Kidney epithelial cell (primary cell): ENCODE measurements around the gene RPLP1. TPM values are rescaled to one million over a fixed set of nuclear protein-coding genes. Genes with fewer than 3 reads are reported as not detected.
A peak's percentile ranks its signal among the peaks of the same experiment; 100 is the strongest.
"Not testable (repeated sequence)": the region's sequence is repeated elsewhere in the genome, so short reads cannot be mapped to it uniquely, and the experiment has no call there.

ENCODE experiments used
- DNase-seq: peaks from one replicate; pipeline ENCODE4 v3.0.0-alpha.2; 2010; ENCODE audit warnings: low read depth
- H3K27me3 ChIP-seq: 2 replicates; pipeline ENCODE4 v1.6.0; 2011; ENCODE audit warnings: low read length; ENCODE audit not compliant: control insufficient read depth, insufficient read depth
- H3K36me3 ChIP-seq: 2 replicates; pipeline ENCODE4 v1.5.1; 2011; ENCODE audit warnings: low read length; ENCODE audit not compliant: control insufficient read depth, insufficient read depth
- H3K4me3 ChIP-seq: 2 replicates; pipeline ENCODE4 v1.5.1; 2011; ENCODE audit warnings: low read depth, mild to moderate bottlenecking, control low read depth, low read length
- CTCF ChIP-seq: IDR thresholded peaks from 2 replicates; pipeline ENCODE4 v1.5.1; 2011; ENCODE audit warnings: mild to moderate bottlenecking, moderate library complexity, low read length, control low read depth, inconsistent platforms; ENCODE audit not compliant: insufficient read depth, poor library complexity, severe bottlenecking
- total RNA-seq: library from RNA; depleted of rRNA; stranded (reverse); fragments of >200 nt; gene quantifications from 2 replicates; pipeline ENCODE4 v1.2.3, GENCODE V29; 2015

RPLP1 gene
- total RNA-seq, 1 donor from 2014 or later: 943 TPM

- Histone ChIP-seq H3K36me3 (peaks cover 2% of the 10 kb centered on the region), H3K4me3 (no peak overlapping the region), H3K27me3 (no peaks in the 10 kb centered on the region)
- DNase-seq: no peak
- TF ChIP-seq CTCF: no peak
Measured at GRCh38 chr15:69443032-69443611, 9.5 kb upstream of the RPLP1 start.

GRCh38 chr15:69444686-69445085, 7.9 kb upstream of the RPLP1 start:
- TF ChIP-seq CTCF: no peak
- H3K36me3 ChIP-seq: peaks cover 2% of the 10 kb centered on the region
- H3K27me3 ChIP-seq: no peaks in the 10 kb centered on the region
- no peak overlapping the region for H3K4me3 ChIP-seq
- no peak for DNase-seq

GRCh38 chr15:69446953-69447352, 5.7 kb upstream of the RPLP1 start:
- H3K36me3 ChIP-seq: peaks cover 2% of the 10 kb centered on the region
- no peak for TF ChIP-seq CTCF
- no peak overlapping the region for H3K4me3 ChIP-seq

GRCh38 chr15:69450221-69450620, 2.4 kb upstream of the RPLP1 start:
- not testable (repeated sequence) for H3K36me3 ChIP-seq, H3K4me3 ChIP-seq, H3K27me3 ChIP-seq, DNase-seq

More at GRCh38 chr15:69446953-69447352, 5.7 kb upstream of the RPLP1 start:
- no peaks in the 10 kb centered on the region for H3K27me3 ChIP-seq
- DNase-seq: no peak

- DNase-seq: no peak
- peaks cover 3% of the 10 kb centered on the region for H3K36me3 ChIP-seq
- no peak overlapping the region for H3K4me3 ChIP-seq
- no peaks in the 10 kb centered on the region for H3K27me3 ChIP-seq
- no peak for TF ChIP-seq CTCF
Measured at GRCh38 chr15:69450968-69451695, 1.5 kb upstream of the RPLP1 start.

- peaks cover 3% of the 10 kb centered on the region for H3K36me3 ChIP-seq
Measured at GRCh38 chr15:69451951-69452691, 497 bp upstream of the RPLP1 start.

More at GRCh38 chr15:69451951-69452691, 497 bp upstream of the RPLP1 start:
- Histone ChIP-seq H3K4me3 (peak overlapping the region; percentile 92), H3K27me3 (no peaks in the 10 kb centered on the region)
- no peak for TF ChIP-seq CTCF
- DNase-seq: no peak
